K562 (cell line): ENCODE measurements around the gene DNASE2. TPM values are rescaled to one million over a fixed set of nuclear protein-coding genes. Genes with fewer than 3 reads are reported as not detected.

ENCODE experiments used
- DMBX1 ChIP-seq: fragments of 250-450 bp; sonication (Bioruptor Pico); IDR thresholded peaks from 2 replicates; pipeline ENCODE4 v1.8.0; 2022; ENCODE audit warnings: inconsistent platforms, mild to moderate bottlenecking, moderate library complexity, borderline replicate concordance
- MED1 ChIP-seq: sonication (generic); formaldehyde crosslinking; IDR thresholded peaks from 2 replicates; pipeline ENCODE4 v1.8.1; 2023; ENCODE audit warnings: missing genetic modification reagents, borderline replicate concordance
- MTA1 ChIP-seq: fragments of 450-650 bp; IDR thresholded peaks from 2 replicates; pipeline ENCODE4 v1.6.1; 2017; ENCODE audit warnings: borderline replicate concordance
- NUFIP1 ChIP-seq: fragments of 450-650 bp; IDR thresholded peaks from 2 replicates; pipeline ENCODE4 v1.6.1; 2018; ENCODE audit not compliant: partially characterized antibody
- SRSF9 ChIP-seq: fragments of 200-400 bp; formaldehyde crosslinking; IDR thresholded peaks from 2 replicates; pipeline ENCODE4 v1.6.1; 2017; ENCODE audit warnings: low read depth, low read length, borderline replicate concordance
- ZC3H8 ChIP-seq: fragments of 450-650 bp; IDR thresholded peaks from 2 replicates; pipeline ENCODE4 v1.6.1; 2017
- ZFX ChIP-seq: sonication (generic); formaldehyde crosslinking; IDR thresholded peaks from 2 replicates; pipeline ENCODE4 v1.8.0; 2022; ENCODE audit warnings: mild to moderate bottlenecking, missing genetic modification reagents, moderate library complexity
- ZKSCAN1 ChIP-seq: fragments of 150-350 bp; IDR thresholded peaks from 2 replicates; pipeline ENCODE4 v1.6.1; 2016; ENCODE audit warnings: low read depth, low read length
- ZNF121 ChIP-seq: sonication (generic); formaldehyde crosslinking; conservative IDR thresholded peaks from 2 replicates; pipeline ENCODE4 v1.8.0; 2022; ENCODE audit warnings: missing genetic modification reagents
- polyA plus RNA-seq, 8 experiments: library from polyadenylated mRNA; depleted of rRNA in 4 of 8; stranded (reverse) in 5 of 8; unstranded in 3 of 8; fragments of >200 nt; fragmentation: Nextera tagmentation in 2 of 8; fragmentation: Illumina TruSeq in 1 of 8; extraction: Ambion mirVana in 2 of 8; extraction: Trizol in 1 of 8; gene quantifications; 2 replicates each; pipeline versions ENCODE4 v1.2.1 to v1.2.3, GENCODE V29; 2011 to 2014; ENCODE audit warnings: inconsistent platforms in 1 of 8, missing spikeins in 1 of 8
- total RNA-seq, 7 experiments: library from RNA; depleted of rRNA in 6 of 7; stranded (reverse); fragments of >200 nt in 6 of 7; fragmentation: Illumina TruSeq in 2 of 7; extraction: Trizol in 2 of 7; gene quantifications; 2 replicates each; pipeline versions ENCODE4 v1.2.1 to v1.2.3, GENCODE V29; 2011 to 2021; ENCODE audit warnings: low replicate concordance in 1 of 7
- TF ChIP-seq, protein P1 (sequence below): sonication (generic); formaldehyde crosslinking; IDR thresholded peaks from 2 replicates; pipeline ENCODE4 v1.8.1; 2023; ENCODE audit warnings: mild to moderate bottlenecking, missing genetic modification reagents
- TF ChIP-seq, protein P2 (sequence below), 2 experiments: fragments of 200-800 bp in 1 of 2; sonication (Bioruptor generic) in 1 of 2; sonication (generic) in 1 of 2; formaldehyde crosslinking in 1 of 2; IDR thresholded peaks in 1 of 2; conservative IDR thresholded peaks in 1 of 2; 2 replicates each; pipeline versions ENCODE4 v1.5.0 to v1.6.1; 2016 to 2020; ENCODE audit warnings: missing compliant biosample characterization in 1 of 2, missing genetic modification characterization in 1 of 2, missing genetic modification reagents in 1 of 2
- TF ChIP-seq, protein P3 (sequence below): fragments of 450-650 bp; IDR thresholded peaks from 2 replicates; pipeline ENCODE4 v1.6.1; 2016
- TF ChIP-seq, protein P4 (sequence below): fragments of 250-450 bp; sonication (Bioruptor Pico); IDR thresholded peaks from 2 replicates; pipeline ENCODE4 v1.4.0; 2020; ENCODE audit warnings: borderline replicate concordance
- TF ChIP-seq, protein P5 (sequence below): fragments of 450-650 bp; IDR thresholded peaks from 2 replicates; pipeline ENCODE4 v1.6.1; 2018; ENCODE audit not compliant: partially characterized antibody
- TF ChIP-seq, protein P6 (sequence below): fragments of 450-650 bp; IDR thresholded peaks from 2 replicates; pipeline ENCODE4 v1.6.1; 2017; ENCODE audit warnings: mild to moderate bottlenecking, moderate library complexity

DNASE2 gene
- total and polyA plus RNA-seq, 9 of the 15 experiments (the other 6 are each of a cell fraction or from before 2014, with no cell fraction given) = 4.4 to 27.0 (median 20.2) TPM

DNA sequence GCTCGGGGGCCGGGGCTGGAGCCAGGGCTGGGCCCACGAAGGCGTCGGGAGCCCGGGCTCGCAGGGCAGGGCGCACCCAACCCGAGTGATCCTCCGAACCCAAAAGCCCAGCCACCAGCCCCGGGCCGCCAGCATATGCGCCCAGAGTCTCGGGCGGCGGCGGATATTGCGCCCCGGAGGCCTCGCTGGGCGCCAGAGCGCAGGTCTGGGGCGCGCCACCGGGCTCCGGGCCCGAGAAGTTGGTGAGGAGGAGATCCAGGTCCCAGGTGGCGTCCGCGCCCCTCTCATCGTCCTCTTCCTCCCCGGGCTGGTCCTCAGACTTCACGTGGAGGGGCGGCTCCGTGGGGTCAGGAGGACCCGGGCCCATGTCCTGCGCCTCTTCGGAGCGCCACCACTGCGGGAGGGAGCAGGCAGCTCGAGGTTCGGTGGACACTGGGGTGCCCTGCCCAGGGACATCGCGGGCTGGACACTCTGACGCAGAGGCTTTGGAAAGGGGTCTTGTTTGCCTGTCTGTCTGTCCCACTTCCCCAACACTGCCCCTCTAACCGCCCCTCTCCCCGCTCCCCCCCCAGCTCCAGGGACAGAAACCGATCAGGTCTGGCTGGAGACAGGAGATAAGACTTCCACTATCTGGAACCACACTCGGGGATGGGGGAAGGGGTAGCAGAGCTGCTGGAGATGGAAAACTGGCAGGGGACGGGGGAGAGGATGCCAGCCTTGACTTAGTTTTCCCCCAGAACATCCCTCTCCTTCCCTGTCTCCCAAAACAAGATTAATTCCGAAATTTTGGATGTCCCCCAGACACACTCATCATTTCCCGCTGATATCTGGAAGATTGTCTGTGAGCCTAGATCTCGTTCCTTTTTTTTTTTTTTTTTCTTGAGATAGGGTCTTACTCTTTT is 4.8 kb upstream of the DNASE2 start (continued):
- TF ChIP-seq ZNF121 (CRISPR knock-in tag) (no peak), SRSF9 (no peak), ZKSCAN1 (0 out of 2 replicates have a peak, but pooled peaks have one; percentile 61), NUFIP1 (no peak), DMBX1 (CRISPR knock-in tag) (no peak), ZFX (CRISPR knock-in tag) (peak; percentile 86), MTA1 (0 out of 2 replicates have a peak, but pooled peaks have one; percentile 57), MED1 (peak; percentile 73; the same call in 1 of the 2 replicates), ZC3H8 (no peak)
- TF ChIP-seq, protein P1, sequence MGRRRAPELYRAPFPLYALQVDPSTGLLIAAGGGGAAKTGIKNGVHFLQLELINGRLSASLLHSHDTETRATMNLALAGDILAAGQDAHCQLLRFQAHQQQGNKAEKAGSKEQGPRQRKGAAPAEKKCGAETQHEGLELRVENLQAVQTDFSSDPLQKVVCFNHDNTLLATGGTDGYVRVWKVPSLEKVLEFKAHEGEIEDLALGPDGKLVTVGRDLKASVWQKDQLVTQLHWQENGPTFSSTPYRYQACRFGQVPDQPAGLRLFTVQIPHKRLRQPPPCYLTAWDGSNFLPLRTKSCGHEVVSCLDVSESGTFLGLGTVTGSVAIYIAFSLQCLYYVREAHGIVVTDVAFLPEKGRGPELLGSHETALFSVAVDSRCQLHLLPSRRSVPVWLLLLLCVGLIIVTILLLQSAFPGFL (CRISPR knock-in tag) = no peak
- TF ChIP-seq, protein P2, sequence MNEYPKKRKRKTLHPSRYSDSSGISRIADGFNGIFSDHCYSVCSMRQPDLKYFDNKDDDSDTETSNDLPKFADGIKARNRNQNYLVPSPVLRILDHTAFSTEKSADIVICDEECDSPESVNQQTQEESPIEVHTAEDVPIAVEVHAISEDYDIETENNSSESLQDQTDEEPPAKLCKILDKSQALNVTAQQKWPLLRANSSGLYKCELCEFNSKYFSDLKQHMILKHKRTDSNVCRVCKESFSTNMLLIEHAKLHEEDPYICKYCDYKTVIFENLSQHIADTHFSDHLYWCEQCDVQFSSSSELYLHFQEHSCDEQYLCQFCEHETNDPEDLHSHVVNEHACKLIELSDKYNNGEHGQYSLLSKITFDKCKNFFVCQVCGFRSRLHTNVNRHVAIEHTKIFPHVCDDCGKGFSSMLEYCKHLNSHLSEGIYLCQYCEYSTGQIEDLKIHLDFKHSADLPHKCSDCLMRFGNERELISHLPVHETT (CRISPR knock-in tag; conservative IDR thresholded peaks at IDR 0.05 in 1 of 2, IDR thresholded peaks at IDR 0.05 in 1 of 2) = no peak; a peak in 1 of 4 replicates
- TF ChIP-seq, protein P3, sequence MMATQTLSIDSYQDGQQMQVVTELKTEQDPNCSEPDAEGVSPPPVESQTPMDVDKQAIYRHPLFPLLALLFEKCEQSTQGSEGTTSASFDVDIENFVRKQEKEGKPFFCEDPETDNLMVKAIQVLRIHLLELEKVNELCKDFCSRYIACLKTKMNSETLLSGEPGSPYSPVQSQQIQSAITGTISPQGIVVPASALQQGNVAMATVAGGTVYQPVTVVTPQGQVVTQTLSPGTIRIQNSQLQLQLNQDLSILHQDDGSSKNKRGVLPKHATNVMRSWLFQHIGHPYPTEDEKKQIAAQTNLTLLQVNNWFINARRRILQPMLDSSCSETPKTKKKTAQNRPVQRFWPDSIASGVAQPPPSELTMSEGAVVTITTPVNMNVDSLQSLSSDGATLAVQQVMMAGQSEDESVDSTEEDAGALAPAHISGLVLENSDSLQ = peak; percentile 46; the same call in 1 of the 2 replicates
- TF ChIP-seq, protein P4, sequence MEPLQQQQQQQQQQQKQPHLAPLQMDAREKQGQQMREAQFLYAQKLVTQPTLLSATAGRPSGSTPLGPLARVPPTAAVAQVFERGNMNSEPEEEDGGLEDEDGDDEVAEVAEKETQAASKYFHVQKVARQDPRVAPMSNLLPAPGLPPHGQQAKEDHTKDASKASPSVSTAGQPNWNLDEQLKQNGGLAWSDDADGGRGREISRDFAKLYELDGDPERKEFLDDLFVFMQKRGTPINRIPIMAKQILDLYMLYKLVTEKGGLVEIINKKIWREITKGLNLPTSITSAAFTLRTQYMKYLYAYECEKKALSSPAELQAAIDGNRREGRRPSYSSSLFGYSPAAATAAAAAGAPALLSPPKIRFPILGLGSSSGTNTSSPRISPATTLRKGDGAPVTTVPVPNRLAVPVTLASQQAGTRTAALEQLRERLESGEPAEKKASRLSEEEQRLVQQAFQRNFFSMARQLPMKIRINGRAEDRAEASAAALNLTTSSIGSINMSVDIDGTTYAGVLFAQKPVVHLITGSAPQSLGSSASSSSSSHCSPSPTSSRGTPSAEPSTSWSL (CRISPR knock-in tag) = no peak
- TF ChIP-seq, protein P5, sequence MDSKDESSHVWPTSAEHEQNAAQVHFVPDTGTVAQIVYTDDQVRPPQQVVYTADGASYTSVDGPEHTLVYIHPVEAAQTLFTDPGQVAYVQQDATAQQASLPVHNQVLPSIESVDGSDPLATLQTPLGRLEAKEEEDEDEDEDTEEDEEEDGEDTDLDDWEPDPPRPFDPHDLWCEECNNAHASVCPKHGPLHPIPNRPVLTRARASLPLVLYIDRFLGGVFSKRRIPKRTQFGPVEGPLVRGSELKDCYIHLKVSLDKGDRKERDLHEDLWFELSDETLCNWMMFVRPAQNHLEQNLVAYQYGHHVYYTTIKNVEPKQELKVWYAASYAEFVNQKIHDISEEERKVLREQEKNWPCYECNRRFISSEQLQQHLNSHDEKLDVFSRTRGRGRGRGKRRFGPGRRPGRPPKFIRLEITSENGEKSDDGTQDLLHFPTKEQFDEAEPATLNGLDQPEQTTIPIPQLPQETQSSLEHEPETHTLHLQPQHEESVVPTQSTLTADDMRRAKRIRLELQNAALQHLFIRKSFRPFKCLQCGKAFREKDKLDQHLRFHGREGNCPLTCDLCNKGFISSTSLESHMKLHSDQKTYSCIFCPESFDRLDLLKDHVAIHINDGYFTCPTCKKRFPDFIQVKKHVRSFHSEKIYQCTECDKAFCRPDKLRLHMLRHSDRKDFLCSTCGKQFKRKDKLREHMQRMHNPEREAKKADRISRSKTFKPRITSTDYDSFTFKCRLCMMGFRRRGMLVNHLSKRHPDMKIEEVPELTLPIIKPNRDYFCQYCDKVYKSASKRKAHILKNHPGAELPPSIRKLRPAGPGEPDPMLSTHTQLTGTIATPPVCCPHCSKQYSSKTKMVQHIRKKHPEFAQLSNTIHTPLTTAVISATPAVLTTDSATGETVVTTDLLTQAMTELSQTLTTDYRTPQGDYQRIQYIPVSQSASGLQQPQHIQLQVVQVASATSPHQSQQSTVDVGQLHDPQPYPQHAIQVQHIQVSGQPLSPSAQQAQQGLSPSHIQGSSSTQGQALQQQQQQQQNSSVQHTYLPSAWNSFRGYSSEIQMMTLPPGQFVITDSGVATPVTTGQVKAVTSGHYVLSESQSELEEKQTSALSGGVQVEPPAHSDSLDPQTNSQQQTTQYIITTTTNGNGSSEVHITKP = peak; percentile 28
- TF ChIP-seq, protein P6, sequence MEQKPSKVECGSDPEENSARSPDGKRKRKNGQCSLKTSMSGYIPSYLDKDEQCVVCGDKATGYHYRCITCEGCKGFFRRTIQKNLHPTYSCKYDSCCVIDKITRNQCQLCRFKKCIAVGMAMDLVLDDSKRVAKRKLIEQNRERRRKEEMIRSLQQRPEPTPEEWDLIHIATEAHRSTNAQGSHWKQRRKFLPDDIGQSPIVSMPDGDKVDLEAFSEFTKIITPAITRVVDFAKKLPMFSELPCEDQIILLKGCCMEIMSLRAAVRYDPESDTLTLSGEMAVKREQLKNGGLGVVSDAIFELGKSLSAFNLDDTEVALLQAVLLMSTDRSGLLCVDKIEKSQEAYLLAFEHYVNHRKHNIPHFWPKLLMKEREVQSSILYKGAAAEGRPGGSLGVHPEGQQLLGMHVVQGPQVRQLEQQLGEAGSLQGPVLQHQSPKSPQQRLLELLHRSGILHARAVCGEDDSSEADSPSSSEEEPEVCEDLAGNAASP = no peak
